Measurements from ENCODE around the gene DIS3L2. TPM values are rescaled to one million over a fixed set of nuclear protein-coding genes. Genes with fewer than 3 reads are reported as not detected.
"Not testable (repeated sequence)": the region's sequence is repeated elsewhere in the genome, so short reads cannot be mapped to it uniquely, and the experiment has no call there.

DIS3L2 gene
- total RNA-seq, 3 donors from 2014 or later (not counting 1 experiment from before 2014, with no cell fraction given), result 56.4 to 63.6 (median 59.4) TPM

DNA sequence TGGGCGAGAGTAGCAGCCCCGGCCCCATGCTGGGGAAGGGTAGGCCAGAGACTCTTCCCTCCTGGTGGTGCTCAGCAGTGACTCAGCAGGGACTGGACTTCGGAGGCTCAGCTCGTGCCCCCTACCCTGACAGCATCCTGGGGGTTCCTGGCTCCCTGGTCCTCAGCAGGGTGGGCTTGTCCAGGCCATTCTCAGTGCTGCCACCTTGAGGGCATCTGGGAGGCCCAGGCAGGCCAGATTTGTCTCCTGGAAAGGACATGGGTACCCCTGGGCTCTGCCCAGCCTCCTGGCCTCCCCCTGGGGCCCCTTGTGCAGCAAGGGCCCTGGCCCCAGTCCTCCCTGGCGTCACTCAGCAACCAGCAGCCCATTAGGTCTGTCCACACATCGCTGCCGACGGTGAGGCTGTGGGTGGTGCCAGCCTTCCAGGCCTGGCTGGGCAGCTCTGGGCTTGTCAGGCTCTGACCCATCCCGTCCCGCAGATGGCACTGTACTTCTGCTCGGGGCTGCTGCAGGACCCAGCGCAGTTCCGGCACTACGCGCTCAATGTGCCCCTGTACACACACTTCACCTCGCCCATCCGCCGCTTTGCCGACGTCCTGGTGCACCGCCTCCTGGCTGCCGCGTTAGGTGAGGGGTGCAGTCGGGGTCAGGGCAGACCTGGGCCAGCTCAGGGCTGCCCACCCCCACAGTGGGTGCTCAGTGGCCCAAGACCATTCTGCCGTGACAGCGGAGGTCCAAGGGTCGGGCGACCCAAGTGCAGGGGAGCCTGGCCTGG, 372.0 kb downstream of the DIS3L2 start:
- no peak overlapping the region for H3K4me3 ChIP-seq (ENCODE audit: low read length)
- Mint-ChIP-seq H3K27me3 (ENCODE audit: low read depth in 2 of 2) (no peaks in the 10 kb centered on the region), H3K36me3 (no peaks in the 10 kb centered on the region), H3K27ac (no peak overlapping the region), H3K4me3 (no peak overlapping the region), H3K9me3 (no peaks in the 10 kb centered on the region), H3K4me1 (no peaks in the 10 kb centered on the region)
- TF ChIP-seq, protein P1, sequence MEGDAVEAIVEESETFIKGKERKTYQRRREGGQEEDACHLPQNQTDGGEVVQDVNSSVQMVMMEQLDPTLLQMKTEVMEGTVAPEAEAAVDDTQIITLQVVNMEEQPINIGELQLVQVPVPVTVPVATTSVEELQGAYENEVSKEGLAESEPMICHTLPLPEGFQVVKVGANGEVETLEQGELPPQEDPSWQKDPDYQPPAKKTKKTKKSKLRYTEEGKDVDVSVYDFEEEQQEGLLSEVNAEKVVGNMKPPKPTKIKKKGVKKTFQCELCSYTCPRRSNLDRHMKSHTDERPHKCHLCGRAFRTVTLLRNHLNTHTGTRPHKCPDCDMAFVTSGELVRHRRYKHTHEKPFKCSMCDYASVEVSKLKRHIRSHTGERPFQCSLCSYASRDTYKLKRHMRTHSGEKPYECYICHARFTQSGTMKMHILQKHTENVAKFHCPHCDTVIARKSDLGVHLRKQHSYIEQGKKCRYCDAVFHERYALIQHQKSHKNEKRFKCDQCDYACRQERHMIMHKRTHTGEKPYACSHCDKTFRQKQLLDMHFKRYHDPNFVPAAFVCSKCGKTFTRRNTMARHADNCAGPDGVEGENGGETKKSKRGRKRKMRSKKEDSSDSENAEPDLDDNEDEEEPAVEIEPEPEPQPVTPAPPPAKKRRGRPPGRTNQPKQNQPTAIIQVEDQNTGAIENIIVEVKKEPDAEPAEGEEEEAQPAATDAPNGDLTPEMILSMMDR (IDR thresholded peaks at IDR 0.05), result no peak
- intact Hi-C loops (cut with micrococcal nuclease), result no loop called here
- H3K9me3 ChIP-seq (ENCODE audit: control insufficient read depth, insufficient read depth, low read length), result no peaks in the 10 kb centered on the region
- H3K27ac ChIP-seq (ENCODE audit: low read length), result no peak overlapping the region
- DNase-seq (peak in 1 of 2 donors; percentile 12), ATAC-seq (no peak)
- no peaks in the 10 kb centered on the region for H3K27me3 ChIP-seq (ENCODE audit: control insufficient read depth, insufficient read depth, low read length)
- H3K4me1 ChIP-seq (ENCODE audit: control insufficient read depth, insufficient read depth, low read length), result no peaks in the 10 kb centered on the region
- H3K36me3 ChIP-seq (ENCODE audit: control insufficient read depth, insufficient read depth, low read length), result peaks cover 5% of the 10 kb centered on the region
- 96% methylated on average over 28 of the region's 28 CpGs for WGBS (ENCODE audit: insufficient coverage)

DNA sequence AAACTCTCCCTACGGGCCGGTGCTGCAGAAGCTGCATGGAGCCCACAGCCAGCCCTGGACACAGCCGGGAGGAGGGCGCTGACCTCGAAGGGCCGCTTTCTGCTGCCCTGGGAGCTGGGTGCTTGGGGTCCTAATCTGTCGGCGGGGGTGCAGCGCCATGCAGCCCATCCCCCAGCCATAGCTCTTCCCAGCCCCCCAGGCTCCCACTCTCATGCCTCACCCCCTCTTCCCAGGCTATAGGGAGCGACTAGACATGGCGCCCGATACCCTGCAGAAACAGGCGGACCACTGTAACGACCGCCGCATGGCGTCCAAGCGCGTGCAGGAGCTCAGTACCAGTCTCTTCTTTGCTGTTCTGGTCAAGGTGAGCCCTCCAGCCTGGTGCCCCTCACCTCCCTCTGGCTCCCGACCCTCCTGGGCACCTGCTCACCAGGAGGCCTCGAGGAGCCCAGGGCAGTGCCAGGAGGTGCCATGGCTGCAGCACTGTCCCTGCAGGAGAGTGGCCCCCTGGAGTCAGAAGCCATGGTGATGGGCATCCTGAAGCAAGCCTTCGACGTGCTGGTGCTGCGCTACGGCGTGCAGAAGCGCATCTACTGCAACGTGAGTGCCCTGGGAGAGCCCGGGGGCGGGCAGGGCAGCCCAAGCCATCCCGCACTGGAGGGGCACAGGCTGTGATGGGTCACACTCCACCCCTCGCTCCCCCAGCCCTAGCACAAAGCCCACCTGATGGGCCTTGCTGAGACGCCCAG, 372.8 kb downstream of the DIS3L2 start:
- H3K27ac ChIP-seq (ENCODE audit: low read length); H3K27me3 ChIP-seq (ENCODE audit: control insufficient read depth, insufficient read depth, low read length); intact Hi-C loops (cut with micrococcal nuclease); H3K4me3 Mint-ChIP-seq; H3K27ac Mint-ChIP-seq; H3K36me3 ChIP-seq (ENCODE audit: control insufficient read depth, insufficient read depth, low read length); H3K27me3 Mint-ChIP-seq (ENCODE audit: low read depth in 2 of 2); H3K4me3 ChIP-seq (ENCODE audit: low read length); H3K4me1 Mint-ChIP-seq; H3K9me3 Mint-ChIP-seq; H3K9me3 ChIP-seq (ENCODE audit: control insufficient read depth, insufficient read depth, low read length); H3K4me1 ChIP-seq (ENCODE audit: control insufficient read depth, insufficient read depth, low read length); H3K36me3 Mint-ChIP-seq; ATAC-seq: not testable (repeated sequence)
- peak in 1 of 2 donors; percentile 10 for DNase-seq
- WGBS (ENCODE audit: insufficient coverage), result 97% methylated on average over 26 of the region's 33 CpGs

DNA sequence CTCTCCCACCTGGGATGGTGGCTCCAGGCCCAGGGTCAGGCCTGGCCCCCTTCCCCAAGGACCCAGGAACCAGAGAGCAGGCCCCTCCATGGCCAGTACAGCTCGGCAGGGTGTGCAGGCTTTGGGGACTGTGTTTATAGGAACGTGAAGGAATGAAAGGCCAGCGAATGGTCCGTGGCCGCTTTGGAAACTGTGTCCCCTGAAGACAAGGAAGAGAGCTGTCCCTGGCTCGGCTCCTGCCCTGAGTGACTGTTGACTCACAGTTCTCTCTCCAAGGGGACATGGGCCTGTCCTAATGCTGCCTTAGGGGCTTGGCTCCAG, 373.3 kb downstream of the DIS3L2 start:
- H3K27ac Mint-ChIP-seq; H3K36me3 Mint-ChIP-seq; H3K4me1 Mint-ChIP-seq; H3K27ac ChIP-seq (ENCODE audit: low read length); H3K4me1 ChIP-seq (ENCODE audit: control insufficient read depth, insufficient read depth, low read length); H3K36me3 ChIP-seq (ENCODE audit: control insufficient read depth, insufficient read depth, low read length); H3K4me3 Mint-ChIP-seq; H3K27me3 Mint-ChIP-seq (ENCODE audit: low read depth in 2 of 2); H3K9me3 Mint-ChIP-seq; H3K9me3 ChIP-seq (ENCODE audit: control insufficient read depth, insufficient read depth, low read length); H3K4me3 ChIP-seq (ENCODE audit: low read length); intact Hi-C loops (cut with micrococcal nuclease); H3K27me3 ChIP-seq (ENCODE audit: control insufficient read depth, insufficient read depth, low read length); ATAC-seq: not testable (repeated sequence)
- WGBS (ENCODE audit: insufficient coverage), result no CpG with 5 or more reads among the region's 6 CpGs
- peak in 1 of 2 donors; percentile 2 for DNase-seq

DNA sequence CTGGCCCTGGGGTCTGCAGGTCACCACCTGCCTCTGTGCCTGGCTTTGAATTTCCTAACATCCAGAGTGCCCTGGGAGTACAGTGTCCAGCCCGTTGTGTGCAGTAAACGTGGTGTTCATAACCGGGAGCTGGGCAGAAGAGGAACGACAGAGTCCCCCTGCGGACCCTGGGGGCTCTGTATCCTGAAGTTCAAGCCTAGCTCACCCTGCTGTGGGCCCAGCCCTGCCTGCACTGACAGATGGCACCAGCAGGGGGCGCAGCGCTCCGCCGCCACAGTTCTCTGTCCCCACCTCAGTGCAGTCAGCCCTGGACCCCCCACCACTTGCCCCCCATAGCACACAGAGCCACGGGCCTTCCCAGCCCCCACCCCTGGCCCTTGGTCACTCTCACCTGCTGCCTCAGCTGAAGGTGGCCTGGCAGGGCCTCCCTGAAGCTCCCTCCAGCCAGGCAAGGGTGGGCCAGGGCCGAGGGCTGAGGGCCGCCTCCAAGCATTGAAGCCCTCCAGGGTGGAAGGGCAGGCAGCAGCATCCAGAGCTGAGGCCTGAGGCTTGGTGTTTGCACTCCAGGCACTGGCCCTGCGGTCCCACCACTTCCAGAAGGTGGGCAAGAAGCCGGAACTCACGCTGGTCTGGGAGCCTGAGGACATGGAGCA, 373.8 kb downstream of the DIS3L2 start:
- ATAC-seq (peak in 2 of 3 donors; percentile 40 to 56), DNase-seq (peak in 1 of 2 donors; percentile 13)
- H3K4me1 Mint-ChIP-seq; H3K9me3 ChIP-seq (ENCODE audit: control insufficient read depth, insufficient read depth, low read length); H3K4me1 ChIP-seq (ENCODE audit: control insufficient read depth, insufficient read depth, low read length); H3K9me3 Mint-ChIP-seq; H3K36me3 Mint-ChIP-seq; H3K4me3 Mint-ChIP-seq; H3K27ac Mint-ChIP-seq; H3K27me3 ChIP-seq (ENCODE audit: control insufficient read depth, insufficient read depth, low read length); H3K36me3 ChIP-seq (ENCODE audit: control insufficient read depth, insufficient read depth, low read length); H3K27me3 Mint-ChIP-seq (ENCODE audit: low read depth in 2 of 2); intact Hi-C loops (cut with micrococcal nuclease); H3K4me3 ChIP-seq (ENCODE audit: low read length); H3K27ac ChIP-seq (ENCODE audit: low read length): not testable (repeated sequence)
- TF ChIP-seq, protein P1 (IDR thresholded peaks at IDR 0.05), result peak; percentile 54
- 60% methylated on average over 15 of the region's 15 CpGs for WGBS (ENCODE audit: insufficient coverage)
